HT1080 (cell line): Measurements from ENCODE around the gene ELN. TPM values are rescaled to one million over a fixed set of nuclear protein-coding genes. Genes with fewer than 3 reads are reported as not detected.
"Not testable (repeated sequence)": the region's sequence is repeated elsewhere in the genome, so short reads cannot be mapped to it uniquely, and the experiment has no call there.

Experiments used
- DNase-seq: peaks from one replicate; pipeline ENCODE4 v3.0.0-alpha.2; 2015; ENCODE audit warnings: low read depth
- total RNA-seq: library from RNA; depleted of rRNA; stranded (reverse); fragments of >200 nt; shearing (Covaris generic); gene quantifications from 2 replicates; pipeline ENCODE4 v1.2.3, GENCODE V29; 2014

The ELN gene
- total RNA-seq, 1 experiment from 2014 or later, result not detected

- DNase-seq, result no peak
Measured at GRCh38 chr7:74040791-74041520, 13.0 kb downstream of the ELN start.

DNA sequence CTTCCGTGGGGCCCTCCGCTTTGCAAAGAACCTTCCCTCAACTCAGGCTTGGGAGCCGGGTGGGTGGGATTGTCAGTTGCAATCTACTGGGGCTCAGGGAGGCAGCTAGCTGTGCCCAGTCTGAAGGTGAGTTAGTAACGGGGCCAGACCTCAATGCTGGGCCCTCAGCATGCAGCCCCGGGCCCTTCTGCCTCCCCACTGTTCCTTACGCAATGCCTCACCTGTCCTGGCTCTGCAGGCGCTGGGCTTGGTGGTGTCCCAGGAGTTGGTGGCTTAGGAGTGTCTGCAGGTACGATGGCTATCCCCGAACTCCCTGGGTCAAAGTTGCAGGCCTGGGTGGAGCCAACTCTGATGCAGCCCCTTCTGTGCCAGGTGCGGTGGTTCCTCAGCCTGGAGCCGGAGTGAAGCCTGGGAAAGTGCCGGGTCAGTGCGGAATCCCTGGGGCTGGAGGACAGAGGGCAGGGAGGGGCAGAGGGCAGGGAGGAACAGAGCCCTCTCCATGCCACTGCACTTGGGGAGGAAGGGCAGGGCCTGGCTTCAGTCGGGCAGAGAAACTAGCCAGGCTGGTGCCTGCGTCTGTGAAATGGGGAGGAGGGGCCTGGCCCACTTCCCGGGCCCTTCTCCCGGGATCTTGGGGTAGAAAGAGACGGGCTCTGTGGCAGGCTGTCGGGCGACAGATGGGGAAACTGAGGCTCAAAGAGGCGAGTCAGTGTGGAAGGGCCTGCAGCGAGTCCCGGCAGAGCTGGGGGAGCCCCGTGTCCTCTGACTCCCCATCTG, 15.0 kb downstream of the ELN start:
- DNase-seq, result no peak

DNA sequence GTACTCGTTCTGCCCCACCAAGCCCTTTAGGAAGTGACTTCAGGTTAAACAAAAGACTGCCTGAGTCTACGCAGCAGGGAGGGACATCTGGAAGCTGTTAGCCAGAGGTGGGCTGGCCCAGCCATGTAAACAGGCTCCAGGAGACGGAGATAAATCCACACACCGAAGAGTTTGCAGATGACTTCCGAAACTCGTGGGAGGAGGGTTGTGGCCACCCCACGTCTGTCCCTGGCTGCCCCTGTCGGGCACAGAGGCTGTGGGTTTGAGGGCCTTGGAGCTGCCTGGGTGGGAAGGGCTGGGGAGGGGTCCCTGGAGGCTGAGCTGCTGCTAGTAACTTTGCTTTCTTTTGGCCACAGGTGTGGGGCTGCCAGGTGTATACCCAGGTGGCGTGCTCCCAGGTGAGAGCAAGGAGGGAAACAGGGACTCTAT, 15.6 kb downstream of the ELN start:
- DNase-seq, result no peak

DNA sequence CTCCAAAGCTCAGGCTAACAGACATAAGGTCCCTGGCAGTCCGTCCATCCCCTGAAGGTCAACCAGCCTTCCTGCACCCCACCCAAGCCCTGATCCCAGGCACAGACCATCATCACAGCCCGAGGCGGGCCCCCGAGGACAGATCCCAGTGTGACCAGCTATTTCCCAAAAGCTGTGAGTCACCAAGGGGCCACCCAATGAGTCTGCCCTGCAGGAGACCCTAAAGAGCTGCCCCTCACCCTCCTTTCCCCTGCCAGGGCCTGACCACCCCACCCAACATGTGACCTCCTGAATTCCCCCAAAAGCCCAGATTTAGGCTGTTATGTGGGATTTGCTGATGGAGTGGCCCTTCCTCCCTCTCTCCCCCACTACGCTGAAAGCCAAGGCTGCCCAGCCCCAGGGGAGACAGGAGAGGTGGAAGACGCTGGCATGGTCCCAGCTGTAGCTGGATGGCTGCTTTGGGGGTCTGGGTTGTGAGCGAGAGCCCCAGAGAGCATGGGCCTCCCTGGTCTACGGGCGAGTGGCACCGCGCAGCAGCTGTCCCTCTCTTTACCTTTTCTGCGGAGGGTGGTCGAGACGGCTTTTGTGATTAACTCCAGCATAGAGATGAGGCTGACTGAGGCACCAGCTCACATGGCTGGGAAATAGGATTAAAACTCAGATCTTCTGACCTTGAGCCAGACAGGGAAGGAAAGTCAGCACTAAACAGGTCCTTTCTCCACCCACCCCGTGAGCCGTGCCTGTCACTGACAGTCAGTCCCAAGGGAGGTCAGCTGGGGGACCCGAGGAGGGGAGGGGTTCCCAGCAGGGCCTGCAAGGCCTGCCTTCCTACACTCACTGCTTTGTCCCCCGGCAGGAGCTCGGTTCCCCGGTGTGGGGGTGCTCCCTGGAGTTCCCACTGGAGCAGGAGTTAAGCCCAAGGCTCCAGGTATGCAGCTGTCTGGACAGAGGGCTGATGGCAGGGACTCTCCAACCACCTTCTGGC, 16.7 kb downstream of the ELN start:
- DNase-seq, result no peak

DNA sequence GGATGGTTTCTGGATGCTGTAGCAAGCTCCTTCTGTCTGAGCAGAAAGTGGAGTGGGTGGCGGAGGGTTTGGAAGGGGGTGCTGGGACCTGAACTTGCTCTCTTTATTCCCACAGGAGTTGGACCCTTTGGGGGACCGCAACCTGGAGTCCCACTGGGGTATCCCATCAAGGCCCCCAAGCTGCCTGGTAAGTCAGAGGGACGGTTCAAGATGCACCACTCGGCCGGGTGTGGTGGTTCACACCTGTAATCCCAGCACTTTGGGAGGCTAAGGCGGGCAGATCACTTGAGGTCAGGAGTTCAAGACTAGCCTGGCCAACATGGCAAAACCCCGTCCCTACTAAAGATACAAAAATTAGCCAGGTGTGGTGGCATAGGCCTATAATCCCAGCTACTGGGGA, 18.6 kb downstream of the ELN start:
- not testable (repeated sequence) for DNase-seq

- no peak for DNase-seq
Measured at GRCh38 chr7:74047804-74048380, 19.9 kb downstream of the ELN start.

GRCh38 chr7:74048999-74049599, 21.1 kb downstream of the ELN start:
- DNase-seq, result no peak

GRCh38 chr7:74049997-74050798, 22.2 kb downstream of the ELN start:
- no peak for DNase-seq

- DNase-seq, result no peak
Measured at GRCh38 chr7:74051193-74051592, 23.2 kb downstream of the ELN start.

DNA sequence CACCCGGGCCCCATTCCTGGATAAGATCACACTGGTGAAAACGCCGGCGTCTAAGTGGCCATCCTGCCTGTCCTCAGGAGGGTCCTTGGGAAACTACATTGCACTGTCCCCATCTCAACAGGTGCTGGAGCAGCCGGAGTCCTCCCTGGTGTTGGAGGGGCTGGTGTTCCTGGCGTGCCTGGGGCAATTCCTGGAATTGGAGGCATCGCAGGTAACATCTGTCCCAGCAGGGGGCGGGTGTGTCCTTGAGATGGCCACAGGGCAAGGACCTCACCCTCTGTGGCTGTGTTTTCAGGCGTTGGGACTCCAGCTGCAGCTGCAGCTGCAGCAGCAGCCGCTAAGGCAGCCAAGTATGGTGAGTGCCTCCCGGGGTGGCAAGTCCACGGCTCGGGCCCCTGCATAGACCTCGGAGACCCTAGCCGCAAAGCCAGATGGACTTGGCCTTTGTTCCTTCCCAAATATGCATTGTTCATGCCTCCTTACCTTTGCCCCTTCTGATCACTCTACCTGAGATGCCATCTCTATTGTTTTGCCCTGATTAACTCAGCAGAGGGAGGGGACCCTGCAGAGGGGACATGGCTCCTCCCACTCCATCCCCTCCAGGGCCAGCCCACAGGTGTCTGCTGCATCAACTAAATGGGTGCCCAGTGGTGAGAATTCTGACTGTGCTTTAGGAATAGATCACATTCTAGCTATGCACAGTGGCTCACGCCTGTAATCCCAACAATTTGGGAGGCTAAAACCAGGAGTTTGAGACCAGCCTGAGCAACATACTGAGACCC, 23.8 kb downstream of the ELN start:
- DNase-seq, result peak; percentile 48

DNA sequence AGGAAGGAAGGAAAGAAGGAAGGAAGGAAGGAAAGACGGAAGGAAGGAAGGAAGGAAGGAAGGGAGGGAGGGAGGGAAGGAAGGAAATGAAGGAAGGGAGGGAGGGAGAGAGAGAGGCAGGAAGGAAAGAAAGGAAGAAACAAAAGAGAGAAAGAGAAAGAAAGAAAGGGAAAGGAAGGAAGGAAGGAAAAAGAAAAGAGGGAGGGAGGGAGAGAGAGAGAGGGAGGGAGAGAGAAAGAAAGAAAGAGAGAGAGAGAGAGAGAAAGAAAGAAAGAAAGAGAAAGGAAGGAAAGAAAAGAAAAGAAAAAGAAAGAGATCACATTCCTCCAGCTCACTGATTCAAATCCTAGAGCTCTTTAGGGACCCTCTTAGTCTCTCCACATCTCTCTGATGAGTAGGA, 24.7 kb downstream of the ELN start:
- no peak for DNase-seq

DNA sequence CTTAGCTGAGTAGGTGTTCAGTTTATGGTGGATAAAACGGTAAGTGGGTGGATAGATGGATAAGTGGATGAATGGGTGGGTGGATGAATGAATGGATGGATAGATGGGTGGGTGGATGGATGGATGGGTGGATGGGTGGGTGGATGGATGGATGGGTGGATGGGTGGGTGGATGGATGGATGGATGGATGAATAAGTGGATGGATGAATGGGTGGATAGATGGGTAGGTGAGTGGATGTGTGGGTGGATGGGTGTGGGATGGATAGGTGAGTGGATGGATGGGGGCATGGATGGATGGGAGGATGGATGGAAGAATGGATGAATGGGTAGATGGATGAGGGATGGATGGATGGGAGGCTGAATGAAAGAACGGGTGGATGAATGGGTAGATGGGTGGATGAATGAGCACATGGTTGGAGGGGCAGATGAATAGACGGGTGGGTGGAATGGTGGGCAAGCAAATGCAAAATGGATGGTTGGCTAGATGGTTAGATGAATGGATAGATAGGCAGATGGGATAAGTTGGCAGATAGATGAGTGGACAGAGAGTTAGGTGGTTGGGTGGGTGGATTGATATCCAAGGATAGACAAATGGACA, 25.7 kb downstream of the ELN start:
- no peak for DNase-seq

GRCh38 chr7:74056096-74056915, 28.3 kb downstream of the ELN start:
- DNase-seq, result no peak

- no peak for DNase-seq
Measured at GRCh38 chr7:74057216-74057925, 29.4 kb downstream of the ELN start.

DNA sequence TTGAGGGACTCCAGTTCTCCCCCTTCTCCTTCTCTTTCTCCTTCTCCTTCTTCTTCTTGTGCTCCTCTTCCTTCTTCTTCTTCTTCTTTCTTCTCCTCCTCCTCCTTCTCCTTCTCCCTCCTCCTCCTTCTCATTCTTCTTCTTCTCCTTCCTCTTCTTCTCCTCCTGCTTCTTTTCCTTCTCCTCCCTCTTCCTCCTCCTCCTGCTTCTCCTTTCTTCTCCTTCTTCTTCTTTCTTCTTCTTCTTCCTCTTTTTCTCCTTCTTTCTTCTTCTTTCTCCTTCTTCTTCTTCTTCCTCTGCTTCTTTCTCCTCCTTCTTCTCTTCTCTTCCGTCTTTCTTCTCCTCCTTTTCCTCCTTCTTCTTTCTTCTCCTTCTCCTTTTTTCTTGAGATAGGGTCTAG, 30.0 kb downstream of the ELN start:
- no peak for DNase-seq

DNA sequence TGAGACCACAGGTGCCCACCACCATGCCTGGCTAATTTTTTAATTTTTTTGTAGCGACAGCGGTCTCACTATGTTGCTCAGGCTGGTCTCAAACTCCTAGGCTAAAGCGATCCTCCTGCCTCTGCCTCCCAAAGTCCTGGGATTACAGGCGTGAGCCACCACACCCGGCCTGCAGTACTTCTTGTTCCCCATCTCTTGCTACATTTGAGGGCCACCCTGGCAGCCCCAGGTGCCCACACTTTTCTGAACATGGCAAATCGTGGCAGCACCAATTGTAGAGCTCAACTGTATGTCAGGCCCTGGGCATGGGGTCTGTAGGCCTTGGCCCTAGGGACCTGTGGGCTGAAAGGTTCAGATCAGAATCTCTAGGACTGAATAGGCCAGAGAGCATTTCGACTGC, 30.5 kb downstream of the ELN start:
- DNase-seq, result no peak

- no peak for DNase-seq
Measured at GRCh38 chr7:74059037-74059436, 31.1 kb downstream of the ELN start.
